Measurements from ENCODE around the gene NDUFB6. TPM values are rescaled to one million over a fixed set of nuclear protein-coding genes. Genes with fewer than 3 reads are reported as not detected.

The NDUFB6 gene
- total RNA-seq, 2 donors from 2014 or later: 20.9 to 24.1 TPM

DNA sequence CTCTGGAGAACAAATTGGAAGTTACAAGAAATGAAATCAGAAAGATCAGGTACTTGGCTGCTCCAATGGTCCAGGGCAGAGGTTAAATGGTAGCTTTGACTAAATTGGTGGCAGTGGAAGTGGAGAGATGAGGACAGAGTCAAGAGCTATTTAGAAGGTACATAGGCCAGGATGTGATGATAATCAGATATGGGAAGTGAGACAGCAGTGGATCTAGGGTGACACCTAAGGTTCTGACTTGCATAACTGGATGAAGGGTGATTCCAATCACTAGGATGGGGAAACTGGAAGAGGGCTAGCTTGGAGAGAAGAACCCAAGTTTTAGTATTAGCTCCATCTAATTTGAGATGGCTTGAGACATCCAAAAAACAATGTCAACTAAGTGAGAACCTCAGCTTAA lies 24.0 kb upstream of the NDUFB6 start:
- Histone ChIP-seq H3K4me1 (ENCODE audit: control insufficient read depth in 1 of 2, low read depth in 2 of 2) (no peaks in the 10 kb centered on the region), H3K27ac (no peak overlapping the region), H3K4me3 (no peak overlapping the region), H3K27me3 (replicated peaks; ENCODE audit: insufficient read depth) (no peaks in the 10 kb centered on the region), H3K9me3 (no peaks in the 10 kb centered on the region), H3K36me3 (no peaks in the 10 kb centered on the region)
- ATAC-seq (ENCODE audit: insufficient number of reproducible peaks, low FRiP score, low read depth) (no peak), DNase-seq (ENCODE audit: low spot score) (no peak)
- TF ChIP-seq, protein P1, sequence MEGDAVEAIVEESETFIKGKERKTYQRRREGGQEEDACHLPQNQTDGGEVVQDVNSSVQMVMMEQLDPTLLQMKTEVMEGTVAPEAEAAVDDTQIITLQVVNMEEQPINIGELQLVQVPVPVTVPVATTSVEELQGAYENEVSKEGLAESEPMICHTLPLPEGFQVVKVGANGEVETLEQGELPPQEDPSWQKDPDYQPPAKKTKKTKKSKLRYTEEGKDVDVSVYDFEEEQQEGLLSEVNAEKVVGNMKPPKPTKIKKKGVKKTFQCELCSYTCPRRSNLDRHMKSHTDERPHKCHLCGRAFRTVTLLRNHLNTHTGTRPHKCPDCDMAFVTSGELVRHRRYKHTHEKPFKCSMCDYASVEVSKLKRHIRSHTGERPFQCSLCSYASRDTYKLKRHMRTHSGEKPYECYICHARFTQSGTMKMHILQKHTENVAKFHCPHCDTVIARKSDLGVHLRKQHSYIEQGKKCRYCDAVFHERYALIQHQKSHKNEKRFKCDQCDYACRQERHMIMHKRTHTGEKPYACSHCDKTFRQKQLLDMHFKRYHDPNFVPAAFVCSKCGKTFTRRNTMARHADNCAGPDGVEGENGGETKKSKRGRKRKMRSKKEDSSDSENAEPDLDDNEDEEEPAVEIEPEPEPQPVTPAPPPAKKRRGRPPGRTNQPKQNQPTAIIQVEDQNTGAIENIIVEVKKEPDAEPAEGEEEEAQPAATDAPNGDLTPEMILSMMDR (IDR thresholded peaks at IDR 0.05): no peak

DNA sequence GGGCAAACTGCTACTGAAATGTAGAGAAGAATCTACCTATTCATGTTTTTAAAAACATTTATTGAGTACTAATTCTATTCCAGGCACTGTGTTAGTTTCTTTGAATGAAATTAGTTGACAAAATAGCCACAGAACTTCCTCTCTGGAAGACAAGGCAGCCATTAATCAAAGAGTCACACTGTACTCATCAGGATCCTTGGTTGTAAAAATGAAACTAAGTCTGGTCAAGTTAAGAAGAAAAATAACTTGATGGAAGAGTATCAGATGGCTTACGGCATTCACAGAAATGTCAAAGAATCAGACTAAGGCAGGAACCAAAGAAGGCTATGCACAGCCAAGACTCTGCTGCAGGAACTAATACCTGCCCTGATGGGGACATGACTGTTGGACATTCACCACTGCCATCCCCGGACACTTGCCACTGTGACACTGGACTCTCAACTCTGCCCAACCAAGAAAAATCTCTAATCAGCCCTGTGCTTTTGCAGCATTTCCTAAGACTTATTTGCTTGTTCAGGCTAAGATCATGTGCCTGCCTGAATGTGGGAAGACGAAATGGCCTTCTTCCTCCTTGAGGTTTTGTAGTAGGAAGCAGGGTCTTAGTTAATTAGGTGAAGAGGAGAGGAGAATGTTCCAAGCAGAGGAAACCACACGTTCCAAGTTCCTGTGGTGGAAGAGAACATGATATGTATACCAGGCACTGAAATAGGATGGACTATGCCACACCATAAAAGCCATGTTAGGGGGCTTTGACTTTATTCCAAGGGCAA lies 23.3 kb upstream of the NDUFB6 start:
- H3K27me3 ChIP-seq (replicated peaks; ENCODE audit: insufficient read depth): no peaks in the 10 kb centered on the region
- no peak for ATAC-seq (ENCODE audit: insufficient number of reproducible peaks, low FRiP score, low read depth)
- no peak overlapping the region for H3K4me3 ChIP-seq
- H3K36me3 ChIP-seq: no peaks in the 10 kb centered on the region
- DNase-seq (ENCODE audit: low spot score): no peak
- no peaks in the 10 kb centered on the region for H3K4me1 ChIP-seq (ENCODE audit: control insufficient read depth in 1 of 2, low read depth in 2 of 2)
- no peaks in the 10 kb centered on the region for H3K9me3 ChIP-seq
- H3K27ac ChIP-seq: no peak overlapping the region
- TF ChIP-seq, protein P1 (IDR thresholded peaks at IDR 0.05): no peak

DNA sequence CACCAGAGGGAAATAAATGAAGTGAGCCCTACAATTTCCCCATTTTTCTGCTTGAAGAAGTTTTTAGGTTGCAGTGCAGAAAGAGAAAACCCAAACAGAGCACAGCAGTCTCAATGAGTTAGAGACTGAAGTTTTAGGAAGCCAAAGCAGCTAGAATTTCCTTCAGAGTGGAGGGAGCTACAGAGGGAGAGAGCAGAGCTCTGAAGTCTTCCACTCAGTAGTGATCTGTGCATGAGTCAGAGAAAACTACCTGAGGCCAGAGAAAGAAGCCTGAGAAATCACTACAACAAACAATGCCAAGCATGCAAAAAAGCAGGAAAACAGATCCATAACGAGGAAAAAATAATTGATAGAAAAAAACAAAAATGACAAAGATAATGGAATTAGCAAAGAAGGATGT lies 17.9 kb upstream of the NDUFB6 start:
- Histone ChIP-seq H3K4me3 (no peak overlapping the region), H3K4me1 (ENCODE audit: control insufficient read depth in 1 of 2, low read depth in 2 of 2) (no peaks in the 10 kb centered on the region), H3K36me3 (no peaks in the 10 kb centered on the region), H3K27me3 (replicated peaks; ENCODE audit: insufficient read depth) (no peaks in the 10 kb centered on the region), H3K9me3 (no peaks in the 10 kb centered on the region), H3K27ac (no peak overlapping the region)
- ATAC-seq (ENCODE audit: insufficient number of reproducible peaks, low FRiP score, low read depth): no peak
- DNase-seq (ENCODE audit: low spot score): no peak
- TF ChIP-seq, protein P1 (IDR thresholded peaks at IDR 0.05): no peak

DNA sequence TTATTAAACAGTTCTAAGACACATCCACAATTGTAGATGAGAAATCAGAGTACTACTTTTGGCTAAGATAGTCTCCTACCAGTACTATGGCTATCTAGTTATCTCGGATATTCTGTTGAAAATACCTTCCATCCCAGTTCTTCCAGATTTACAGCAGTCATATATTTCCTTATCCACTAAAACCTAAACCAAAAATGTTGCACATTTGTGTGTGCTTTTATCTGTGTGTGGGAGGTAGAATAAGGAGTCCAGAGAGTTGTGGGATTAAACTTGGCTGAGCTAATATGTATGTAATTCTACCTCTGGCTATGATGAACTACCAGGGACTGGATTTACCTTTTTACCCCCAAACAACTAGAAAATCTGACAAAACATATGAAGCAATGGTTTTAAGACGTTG lies 17.5 kb upstream of the NDUFB6 start:
- Histone ChIP-seq H3K4me1 (ENCODE audit: control insufficient read depth in 1 of 2, low read depth in 2 of 2) (no peaks in the 10 kb centered on the region), H3K4me3 (no peak overlapping the region), H3K9me3 (no peaks in the 10 kb centered on the region), H3K27ac (no peak overlapping the region), H3K36me3 (no peaks in the 10 kb centered on the region), H3K27me3 (replicated peaks; ENCODE audit: insufficient read depth) (no peaks in the 10 kb centered on the region)
- TF ChIP-seq, protein P1 (IDR thresholded peaks at IDR 0.05): no peak
- no peak for DNase-seq (ENCODE audit: low spot score)
- no peak for ATAC-seq (ENCODE audit: insufficient number of reproducible peaks, low FRiP score, low read depth)

DNA sequence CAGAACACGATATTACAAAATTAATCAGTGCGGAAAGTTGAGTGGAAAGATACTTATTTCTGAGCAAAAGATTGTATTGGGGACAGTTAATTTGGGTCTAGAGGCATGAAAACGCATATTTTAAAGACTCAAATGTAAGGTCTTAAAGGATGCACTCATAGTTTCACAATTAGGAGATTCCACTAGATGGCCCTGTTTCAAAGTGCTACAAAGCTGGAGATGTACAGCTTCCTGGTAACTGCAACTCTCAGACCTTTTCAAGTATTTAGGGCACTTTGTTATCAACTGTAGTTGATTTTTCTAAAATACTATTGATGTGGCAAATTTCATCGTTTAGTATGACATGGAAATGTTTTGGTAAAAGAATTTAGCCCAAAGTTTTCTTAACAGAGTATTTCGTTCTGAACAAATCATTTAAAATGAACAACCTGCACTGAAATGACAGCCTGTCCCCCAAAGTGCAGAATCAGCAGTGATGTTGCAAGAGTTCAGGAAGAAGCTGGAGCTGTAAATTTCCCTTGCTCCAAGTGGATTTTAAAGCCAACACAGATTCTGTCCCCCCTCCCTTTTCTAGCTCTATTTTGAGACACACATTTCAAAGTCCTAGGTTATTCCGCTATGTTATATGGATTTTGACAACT lies 16.2 kb upstream of the NDUFB6 start:
- Histone ChIP-seq H3K27me3 (replicated peaks; ENCODE audit: insufficient read depth) (no peaks in the 10 kb centered on the region), H3K9me3 (no peaks in the 10 kb centered on the region), H3K27ac (no peak overlapping the region), H3K4me3 (no peak overlapping the region), H3K36me3 (no peaks in the 10 kb centered on the region), H3K4me1 (ENCODE audit: control insufficient read depth in 1 of 2, low read depth in 2 of 2) (no peaks in the 10 kb centered on the region)
- TF ChIP-seq, protein P1 (IDR thresholded peaks at IDR 0.05): no peak
- DNase-seq (ENCODE audit: low spot score): no peak
- ATAC-seq (ENCODE audit: insufficient number of reproducible peaks, low FRiP score, low read depth): no peak

Data from thoracic aorta (tissue), 2 donors.